ENCODE results near the gene SCN9A.

The SCN9A gene

GRCh38 chr2:166338831-166339339, 36.9 kb downstream of the SCN9A start:
- in situ Hi-C loops (cut with HindIII; ENCODE audit: low sequenced_read_pairs), result no loop called here
- DNase-seq (ENCODE audit: low read depth, low spot score), result no peak
- no peak for TF ChIP-seq CTCF (IDR thresholded peaks at IDR 0.05; ENCODE audit: low read depth, low read length)
- no peak overlapping the region for H3K4me3 ChIP-seq (ENCODE audit: low read depth, low read length)

- no peak for TF ChIP-seq CTCF (IDR thresholded peaks at IDR 0.05; ENCODE audit: low read depth, low read length)
- H3K4me3 ChIP-seq (ENCODE audit: low read depth, low read length), result no peak overlapping the region
- in situ Hi-C loops (cut with HindIII; ENCODE audit: low sequenced_read_pairs), result no loop called here
- no peak for DNase-seq (ENCODE audit: low read depth, low spot score)
Observed at GRCh38 chr2:166337932-166338331, 37.8 kb downstream of the SCN9A start.

- no peak for TF ChIP-seq CTCF (IDR thresholded peaks at IDR 0.05; ENCODE audit: low read depth, low read length)
- in situ Hi-C loops (cut with HindIII; ENCODE audit: low sequenced_read_pairs), result no loop called here
- H3K4me3 ChIP-seq (ENCODE audit: low read depth, low read length), result no peak overlapping the region
- no peak for DNase-seq (ENCODE audit: low read depth, low spot score)
Observed at GRCh38 chr2:166335284-166335683, 40.5 kb downstream of the SCN9A start.

GRCh38 chr2:166334805-166335204, 40.9 kb downstream of the SCN9A start:
- DNase-seq (ENCODE audit: low read depth, low spot score), result no peak
- H3K4me3 ChIP-seq (ENCODE audit: low read depth, low read length), result no peak overlapping the region
- no peak for TF ChIP-seq CTCF (IDR thresholded peaks at IDR 0.05; ENCODE audit: low read depth, low read length)
- in situ Hi-C loops (cut with HindIII; ENCODE audit: low sequenced_read_pairs), result no loop called here

- no peak for TF ChIP-seq CTCF (IDR thresholded peaks at IDR 0.05; ENCODE audit: low read depth, low read length)
- in situ Hi-C loops (cut with HindIII; ENCODE audit: low sequenced_read_pairs), result no loop called here
- DNase-seq (ENCODE audit: low read depth, low spot score), result no peak
Observed at GRCh38 chr2:166333801-166334200, 41.9 kb downstream of the SCN9A start.

GRCh38 chr2:166332106-166332505, 43.6 kb downstream of the SCN9A start:
- no peak for TF ChIP-seq CTCF (IDR thresholded peaks at IDR 0.05; ENCODE audit: low read depth, low read length)
- H3K4me3 ChIP-seq (ENCODE audit: low read depth, low read length), result no peak overlapping the region
- in situ Hi-C loops (cut with HindIII; ENCODE audit: low sequenced_read_pairs), result no loop called here
- no peak for DNase-seq (ENCODE audit: low read depth, low spot score)

More at GRCh38 chr2:166333801-166334200, 41.9 kb downstream of the SCN9A start:
- H3K4me3 ChIP-seq (ENCODE audit: low read depth, low read length), result no peak overlapping the region

GRCh38 chr2:166331468-166331867, 44.3 kb downstream of the SCN9A start:
- DNase-seq (ENCODE audit: low read depth, low spot score), result no peak
- H3K4me3 ChIP-seq (ENCODE audit: low read depth, low read length), result no peak overlapping the region
- in situ Hi-C loops (cut with HindIII; ENCODE audit: low sequenced_read_pairs), result no loop called here
- no peak for TF ChIP-seq CTCF (IDR thresholded peaks at IDR 0.05; ENCODE audit: low read depth, low read length)
